Measurements from ENCODE around the gene CASZ1. TPM values are rescaled to one million over a fixed set of nuclear protein-coding genes. Genes with fewer than 3 reads are reported as not detected.

Gene CASZ1
- total RNA-seq, 1 experiment from 2014 or later = 27.8 TPM

DNA sequence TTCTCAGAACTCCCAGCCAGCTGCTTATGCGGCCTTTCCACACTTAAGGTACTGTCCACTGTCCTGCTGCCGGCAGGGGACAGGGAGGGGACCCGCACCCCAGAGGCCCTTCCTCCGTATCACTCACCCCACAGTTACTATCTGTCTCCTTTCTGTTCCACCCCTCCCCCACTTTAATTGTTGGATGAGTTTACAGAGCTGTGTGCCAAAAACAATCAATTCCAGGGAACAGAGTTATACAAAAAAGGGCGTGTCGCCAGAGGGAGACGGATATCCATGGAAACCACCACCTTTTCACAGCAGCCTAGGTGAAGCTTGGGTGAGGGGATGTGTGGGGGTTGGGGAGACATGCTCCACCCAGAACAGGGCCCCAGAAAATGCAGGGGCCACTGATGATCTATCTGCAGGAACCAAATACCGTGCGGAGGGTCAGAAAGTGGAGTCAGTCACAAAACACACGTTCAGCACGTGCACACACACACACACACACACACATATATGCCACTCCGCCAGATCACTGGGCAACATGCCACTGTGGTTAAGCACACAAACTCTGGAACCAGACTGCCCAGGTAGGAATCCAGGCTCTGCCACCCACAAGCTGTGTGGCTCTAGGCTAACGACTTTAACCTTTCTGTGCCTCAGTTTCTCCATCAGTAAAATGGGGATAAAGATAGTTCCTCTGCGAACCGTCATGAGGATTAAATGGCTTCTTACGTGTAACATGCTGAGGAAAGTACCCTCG lies 30.5 kb downstream of the CASZ1 start:
- BruUV-seq (replicated peaks) = no TSS peak
- no peaks in the 10 kb centered on the region for H3K9me3 ChIP-seq (ENCODE audit: control insufficient read depth, insufficient read depth, low read depth, low read length)
- DNase-seq (ENCODE audit: low read depth, low spot score) (no peak), ATAC-seq (no peak)
- H3K4me3 ChIP-seq (ENCODE audit: low read depth in 2 of 2, low read length in 2 of 2) = no peak overlapping the region
- TF ChIP-seq, protein P1, sequence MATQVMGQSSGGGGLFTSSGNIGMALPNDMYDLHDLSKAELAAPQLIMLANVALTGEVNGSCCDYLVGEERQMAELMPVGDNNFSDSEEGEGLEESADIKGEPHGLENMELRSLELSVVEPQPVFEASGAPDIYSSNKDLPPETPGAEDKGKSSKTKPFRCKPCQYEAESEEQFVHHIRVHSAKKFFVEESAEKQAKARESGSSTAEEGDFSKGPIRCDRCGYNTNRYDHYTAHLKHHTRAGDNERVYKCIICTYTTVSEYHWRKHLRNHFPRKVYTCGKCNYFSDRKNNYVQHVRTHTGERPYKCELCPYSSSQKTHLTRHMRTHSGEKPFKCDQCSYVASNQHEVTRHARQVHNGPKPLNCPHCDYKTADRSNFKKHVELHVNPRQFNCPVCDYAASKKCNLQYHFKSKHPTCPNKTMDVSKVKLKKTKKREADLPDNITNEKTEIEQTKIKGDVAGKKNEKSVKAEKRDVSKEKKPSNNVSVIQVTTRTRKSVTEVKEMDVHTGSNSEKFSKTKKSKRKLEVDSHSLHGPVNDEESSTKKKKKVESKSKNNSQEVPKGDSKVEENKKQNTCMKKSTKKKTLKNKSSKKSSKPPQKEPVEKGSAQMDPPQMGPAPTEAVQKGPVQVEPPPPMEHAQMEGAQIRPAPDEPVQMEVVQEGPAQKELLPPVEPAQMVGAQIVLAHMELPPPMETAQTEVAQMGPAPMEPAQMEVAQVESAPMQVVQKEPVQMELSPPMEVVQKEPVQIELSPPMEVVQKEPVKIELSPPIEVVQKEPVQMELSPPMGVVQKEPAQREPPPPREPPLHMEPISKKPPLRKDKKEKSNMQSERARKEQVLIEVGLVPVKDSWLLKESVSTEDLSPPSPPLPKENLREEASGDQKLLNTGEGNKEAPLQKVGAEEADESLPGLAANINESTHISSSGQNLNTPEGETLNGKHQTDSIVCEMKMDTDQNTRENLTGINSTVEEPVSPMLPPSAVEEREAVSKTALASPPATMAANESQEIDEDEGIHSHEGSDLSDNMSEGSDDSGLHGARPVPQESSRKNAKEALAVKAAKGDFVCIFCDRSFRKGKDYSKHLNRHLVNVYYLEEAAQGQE (IDR thresholded peaks at IDR 0.05; ENCODE audit: insufficient read depth in 1 of 2, low read depth in 2 of 2, low read length in 1 of 2) = no peak
- no peak for TF ChIP-seq POLR2AphosphoS5 (IDR thresholded peaks at IDR 0.05; ENCODE audit: low read depth, low read length)
- TF ChIP-seq, protein P2, sequence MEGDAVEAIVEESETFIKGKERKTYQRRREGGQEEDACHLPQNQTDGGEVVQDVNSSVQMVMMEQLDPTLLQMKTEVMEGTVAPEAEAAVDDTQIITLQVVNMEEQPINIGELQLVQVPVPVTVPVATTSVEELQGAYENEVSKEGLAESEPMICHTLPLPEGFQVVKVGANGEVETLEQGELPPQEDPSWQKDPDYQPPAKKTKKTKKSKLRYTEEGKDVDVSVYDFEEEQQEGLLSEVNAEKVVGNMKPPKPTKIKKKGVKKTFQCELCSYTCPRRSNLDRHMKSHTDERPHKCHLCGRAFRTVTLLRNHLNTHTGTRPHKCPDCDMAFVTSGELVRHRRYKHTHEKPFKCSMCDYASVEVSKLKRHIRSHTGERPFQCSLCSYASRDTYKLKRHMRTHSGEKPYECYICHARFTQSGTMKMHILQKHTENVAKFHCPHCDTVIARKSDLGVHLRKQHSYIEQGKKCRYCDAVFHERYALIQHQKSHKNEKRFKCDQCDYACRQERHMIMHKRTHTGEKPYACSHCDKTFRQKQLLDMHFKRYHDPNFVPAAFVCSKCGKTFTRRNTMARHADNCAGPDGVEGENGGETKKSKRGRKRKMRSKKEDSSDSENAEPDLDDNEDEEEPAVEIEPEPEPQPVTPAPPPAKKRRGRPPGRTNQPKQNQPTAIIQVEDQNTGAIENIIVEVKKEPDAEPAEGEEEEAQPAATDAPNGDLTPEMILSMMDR (IDR thresholded peaks at IDR 0.05) = no peak
- TF ChIP-seq TCF7L2 (IDR thresholded peaks at IDR 0.05; ENCODE audit: low read depth, low read length) = no peak
- TF ChIP-seq SIN3A (IDR thresholded peaks at IDR 0.05; ENCODE audit: borderline replicate concordance, insufficient read depth, low read depth, low read length) = no peak
- CTCF ChIA-PET = no interaction called here
- no peaks in the 10 kb centered on the region for H3K36me3 ChIP-seq (ENCODE audit: control insufficient read depth, insufficient read depth, low read length)
- peaks cover 7% of the 10 kb centered on the region for H3K4me1 ChIP-seq (ENCODE audit: control insufficient read depth, insufficient read depth, low read length)
- no peaks in the 10 kb centered on the region for H3K27me3 ChIP-seq (ENCODE audit: control insufficient read depth, insufficient read depth, low read length)
- H3K27ac ChIP-seq (ENCODE audit: low read length) = no peak overlapping the region
- in situ Hi-C loops (cut with HindIII; ENCODE audit: low pct_unique_long_range_greater_than_20kb, low sequenced_read_pairs) (no loop called here), intact Hi-C loops (cut with micrococcal nuclease; ENCODE audit: unreplicated experiment) (no loop called here)
- POLR2A ChIA-PET = interaction anchor here (0.7 kb wide), 1 partner anchor 42 kb away, joined by 4 read pairs; no protein-coding TSS in a partner anchor

DNA sequence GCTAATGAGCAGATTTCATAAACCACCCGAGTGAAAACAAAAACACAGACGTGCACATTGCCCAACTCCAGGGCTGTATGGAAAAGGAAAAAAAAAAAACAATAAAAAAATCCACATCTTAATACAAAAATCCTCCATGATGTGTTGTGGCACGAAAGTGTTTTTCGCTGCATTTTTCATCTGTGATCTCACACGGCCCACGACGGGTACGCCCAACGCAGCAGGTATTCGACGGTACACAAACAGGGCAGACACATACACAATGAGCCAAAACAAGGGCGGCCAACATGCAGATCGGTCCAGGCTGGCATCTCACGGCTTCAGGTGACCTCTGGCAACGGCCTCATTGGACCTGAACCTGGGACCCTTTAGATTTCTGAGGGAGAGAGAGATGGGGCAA lies 31.1 kb downstream of the CASZ1 start:
- no peak overlapping the region for H3K27ac ChIP-seq (ENCODE audit: low read length)
- intact Hi-C loops (cut with micrococcal nuclease; ENCODE audit: unreplicated experiment) = no loop called here
- H3K36me3 ChIP-seq (ENCODE audit: control insufficient read depth, insufficient read depth, low read length) = no peaks in the 10 kb centered on the region
- ATAC-seq (no peak), DNase-seq (ENCODE audit: low read depth, low spot score) (no peak)
- no peaks in the 10 kb centered on the region for H3K9me3 ChIP-seq (ENCODE audit: control insufficient read depth, insufficient read depth, low read depth, low read length)
- no peaks in the 10 kb centered on the region for H3K27me3 ChIP-seq (ENCODE audit: control insufficient read depth, insufficient read depth, low read length)
- POLR2A ChIA-PET = no interaction called here
- H3K4me1 ChIP-seq (ENCODE audit: control insufficient read depth, insufficient read depth, low read length) = peaks cover 7% of the 10 kb centered on the region
- no peak overlapping the region for H3K4me3 ChIP-seq (ENCODE audit: low read depth in 2 of 2, low read length in 2 of 2)
- TF ChIP-seq, protein P2 (IDR thresholded peaks at IDR 0.05) = no peak
- TF ChIP-seq, protein P1 (IDR thresholded peaks at IDR 0.05; ENCODE audit: insufficient read depth in 1 of 2, low read depth in 2 of 2, low read length in 1 of 2) = no peak
- TF ChIP-seq TCF7L2 (IDR thresholded peaks at IDR 0.05; ENCODE audit: low read depth, low read length) = no peak
- in situ Hi-C loops (cut with HindIII; ENCODE audit: low pct_unique_long_range_greater_than_20kb, low sequenced_read_pairs) = no loop called here
- no TSS peak for BruUV-seq (replicated peaks)
- CTCF ChIA-PET = no interaction called here

Data from Panc1 (cell line).